ENCODE data around the gene VOPP1.

VOPP1 gene

GRCh38 chr7:55449205-55449991, 122.9 kb downstream of the VOPP1 start:
- no peak for TF ChIP-seq CTCF (IDR thresholded peaks at IDR 0.05; ENCODE audit: insufficient read depth, low read length, missing control alignments)
- no peak for DNase-seq (ENCODE audit: low read depth, low spot score)
- H3K4me3 ChIP-seq (ENCODE audit: low read depth, low read length) = no peak overlapping the region
- CTCF ChIA-PET = no interaction called here
- POLR2A ChIA-PET = no interaction called here

- TF ChIP-seq CTCF (IDR thresholded peaks at IDR 0.05; ENCODE audit: insufficient read depth, low read length, missing control alignments) = no peak
- DNase-seq (ENCODE audit: low read depth, low spot score) = no peak
- H3K4me3 ChIP-seq (ENCODE audit: low read depth, low read length) = no peak overlapping the region
- ChIA-PET CTCF (no interaction called here), POLR2A (no interaction called here)
These were observed 123.8 kb downstream of the VOPP1 start for GRCh38 chr7:55448526-55448925.

GRCh38 chr7:55444786-55445185, 127.5 kb downstream of the VOPP1 start:
- POLR2A ChIA-PET = no interaction called here
- no peak overlapping the region for H3K4me3 ChIP-seq (ENCODE audit: low read depth, low read length)
- CTCF ChIA-PET = no interaction called here
- TF ChIP-seq CTCF (IDR thresholded peaks at IDR 0.05; ENCODE audit: insufficient read depth, low read length, missing control alignments) = no peak
- no peak for DNase-seq (ENCODE audit: low read depth, low spot score)

- TF ChIP-seq CTCF (IDR thresholded peaks at IDR 0.05; ENCODE audit: insufficient read depth, low read length, missing control alignments) = no peak
- ChIA-PET POLR2A (no interaction called here), CTCF (interaction anchor here (0.9 to 1.5 kb wide), 4 partner anchors 9 to 161 kb away, joined by 3 to 8 read pairs (median 4); no protein-coding TSS in a partner anchor)
- H3K4me3 ChIP-seq (ENCODE audit: low read depth, low read length) = no peak overlapping the region
- peak; percentile 57 for DNase-seq (ENCODE audit: low read depth, low spot score)
These were observed 130.4 kb downstream of the VOPP1 start for GRCh38 chr7:55441774-55442522.

GRCh38 chr7:55441002-55441401, 131.3 kb downstream of the VOPP1 start:
- ChIA-PET CTCF (interaction anchor here (1.4 to 1.5 kb wide), 3 partner anchors 8 to 25 kb away, joined by 4 to 8 read pairs (median 5); no protein-coding TSS in a partner anchor), POLR2A (no interaction called here)
- TF ChIP-seq CTCF (IDR thresholded peaks at IDR 0.05; ENCODE audit: insufficient read depth, low read length, missing control alignments) = no peak
- DNase-seq (ENCODE audit: low read depth, low spot score) = no peak
- H3K4me3 ChIP-seq (ENCODE audit: low read depth, low read length) = no peak overlapping the region

GRCh38 chr7:55440040-55440690, 132.1 kb downstream of the VOPP1 start:
- TF ChIP-seq CTCF (IDR thresholded peaks at IDR 0.05; ENCODE audit: insufficient read depth, low read length, missing control alignments) = no peak
- H3K4me3 ChIP-seq (ENCODE audit: low read depth, low read length) = no peak overlapping the region
- POLR2A ChIA-PET = no interaction called here
- DNase-seq (ENCODE audit: low read depth, low spot score) = no peak
- CTCF ChIA-PET = interaction anchor here (0.7 to 1.7 kb wide), 4 partner anchors 12 to 152 kb away, joined by 3 to 5 read pairs (median 3); no protein-coding TSS in a partner anchor
